ENCODE measurements around the gene SPECC1.

The SPECC1 gene

DNA sequence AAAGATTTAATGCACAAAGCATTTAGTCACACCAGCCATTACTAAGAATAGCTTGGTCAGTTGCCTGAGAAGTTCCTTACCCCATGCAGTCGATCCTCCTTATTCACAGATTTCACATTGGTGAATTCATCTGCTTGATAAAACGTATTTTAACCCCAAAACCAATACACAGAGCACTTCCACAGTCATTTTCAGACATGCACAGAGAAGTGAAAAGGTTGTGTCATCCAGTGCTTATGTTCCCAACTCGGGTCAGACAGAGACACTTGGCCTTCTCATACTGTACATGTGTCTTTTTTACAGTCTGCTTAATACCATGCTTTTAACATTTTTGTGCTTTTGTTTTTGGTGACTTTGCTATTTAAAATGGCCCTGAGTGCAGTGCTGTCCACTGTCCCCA is 219.7 kb downstream of the SPECC1 start:
- TF ChIP-seq, protein P1, sequence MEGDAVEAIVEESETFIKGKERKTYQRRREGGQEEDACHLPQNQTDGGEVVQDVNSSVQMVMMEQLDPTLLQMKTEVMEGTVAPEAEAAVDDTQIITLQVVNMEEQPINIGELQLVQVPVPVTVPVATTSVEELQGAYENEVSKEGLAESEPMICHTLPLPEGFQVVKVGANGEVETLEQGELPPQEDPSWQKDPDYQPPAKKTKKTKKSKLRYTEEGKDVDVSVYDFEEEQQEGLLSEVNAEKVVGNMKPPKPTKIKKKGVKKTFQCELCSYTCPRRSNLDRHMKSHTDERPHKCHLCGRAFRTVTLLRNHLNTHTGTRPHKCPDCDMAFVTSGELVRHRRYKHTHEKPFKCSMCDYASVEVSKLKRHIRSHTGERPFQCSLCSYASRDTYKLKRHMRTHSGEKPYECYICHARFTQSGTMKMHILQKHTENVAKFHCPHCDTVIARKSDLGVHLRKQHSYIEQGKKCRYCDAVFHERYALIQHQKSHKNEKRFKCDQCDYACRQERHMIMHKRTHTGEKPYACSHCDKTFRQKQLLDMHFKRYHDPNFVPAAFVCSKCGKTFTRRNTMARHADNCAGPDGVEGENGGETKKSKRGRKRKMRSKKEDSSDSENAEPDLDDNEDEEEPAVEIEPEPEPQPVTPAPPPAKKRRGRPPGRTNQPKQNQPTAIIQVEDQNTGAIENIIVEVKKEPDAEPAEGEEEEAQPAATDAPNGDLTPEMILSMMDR (IDR thresholded peaks at IDR 0.05), result no peak

DNA sequence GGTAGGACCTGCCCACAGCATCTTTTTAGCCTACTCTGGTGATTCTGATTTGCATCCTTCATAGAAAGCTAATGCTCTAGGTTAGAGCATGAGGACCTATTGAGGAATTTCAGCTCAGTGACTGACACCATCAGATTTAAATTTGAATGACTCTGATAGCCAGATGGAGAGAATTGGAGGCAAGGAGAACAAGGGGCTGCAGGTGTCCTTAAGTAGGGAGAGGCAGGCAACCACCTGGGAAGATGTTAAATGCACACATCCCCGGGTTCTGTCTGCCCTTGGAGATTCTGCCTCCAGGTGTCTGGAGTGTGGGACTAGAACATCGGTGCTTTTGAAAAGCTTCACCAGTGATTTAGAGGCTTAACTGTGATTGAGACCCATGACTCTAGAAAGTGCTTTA is 221.8 kb downstream of the SPECC1 start:
- TF ChIP-seq, protein P1 (IDR thresholded peaks at IDR 0.05), result no peak

DNA sequence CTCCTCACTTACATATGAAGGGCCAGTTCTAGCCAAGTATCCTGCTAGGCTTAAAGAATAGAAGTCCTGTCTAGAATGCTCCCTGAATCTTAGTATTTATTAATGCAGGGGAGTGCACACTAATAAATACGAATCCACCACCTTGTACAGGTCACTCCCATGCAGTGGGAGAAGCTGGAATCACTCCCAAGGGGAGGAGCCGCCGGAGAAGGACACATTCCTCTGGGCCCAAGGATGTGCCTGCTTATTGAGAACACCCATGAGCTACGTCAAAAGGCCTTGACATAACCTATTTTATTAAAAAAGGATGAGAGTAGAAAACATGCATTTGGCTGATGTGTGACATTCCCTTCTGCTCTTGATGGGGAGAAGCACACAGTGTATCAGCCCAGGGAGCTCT is 223.5 kb downstream of the SPECC1 start:
- TF ChIP-seq, protein P1 (IDR thresholded peaks at IDR 0.05), result no peak

DNA sequence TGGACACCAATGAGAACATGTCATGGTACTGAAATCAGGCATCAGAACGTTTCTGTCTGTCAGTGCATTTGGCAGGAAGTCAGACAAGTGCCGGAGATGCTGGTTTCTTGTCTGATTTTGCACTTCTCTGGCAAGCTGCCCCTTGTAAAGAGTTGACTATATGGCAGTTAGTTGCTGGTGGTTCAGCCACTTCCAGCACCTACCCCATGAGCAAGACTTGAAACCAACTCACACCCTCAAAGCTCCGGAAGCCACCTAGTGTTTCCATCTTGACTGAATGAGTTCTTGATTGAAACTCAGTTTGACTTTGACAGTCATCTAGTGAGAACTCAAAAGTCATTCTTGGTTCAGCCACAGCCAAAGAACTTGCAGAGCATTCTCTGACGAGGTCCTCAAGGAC is 225.1 kb downstream of the SPECC1 start:
- TF ChIP-seq, protein P1 (IDR thresholded peaks at IDR 0.05), result no peak

DNA sequence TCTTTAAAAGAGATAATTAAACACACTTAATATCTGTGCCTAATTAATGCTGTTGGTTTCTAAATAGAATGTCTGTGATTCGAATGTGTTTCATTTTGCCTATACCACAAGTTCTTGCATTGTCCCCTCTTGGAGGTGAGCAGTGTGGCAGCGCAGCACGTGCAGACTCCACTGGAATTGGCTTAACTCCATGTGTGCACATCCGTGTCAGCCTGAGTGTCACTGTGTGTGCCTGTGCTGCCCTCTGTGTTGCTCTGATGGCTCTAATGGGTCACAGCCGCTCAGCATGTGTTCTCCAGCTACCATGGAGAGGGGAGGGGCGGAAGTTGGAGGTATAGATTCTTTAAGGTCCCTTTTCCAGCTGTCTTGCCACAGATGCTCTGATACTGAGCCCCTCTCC is 226.6 kb downstream of the SPECC1 start:
- TF ChIP-seq, protein P1 (IDR thresholded peaks at IDR 0.05), result no peak

DNA sequence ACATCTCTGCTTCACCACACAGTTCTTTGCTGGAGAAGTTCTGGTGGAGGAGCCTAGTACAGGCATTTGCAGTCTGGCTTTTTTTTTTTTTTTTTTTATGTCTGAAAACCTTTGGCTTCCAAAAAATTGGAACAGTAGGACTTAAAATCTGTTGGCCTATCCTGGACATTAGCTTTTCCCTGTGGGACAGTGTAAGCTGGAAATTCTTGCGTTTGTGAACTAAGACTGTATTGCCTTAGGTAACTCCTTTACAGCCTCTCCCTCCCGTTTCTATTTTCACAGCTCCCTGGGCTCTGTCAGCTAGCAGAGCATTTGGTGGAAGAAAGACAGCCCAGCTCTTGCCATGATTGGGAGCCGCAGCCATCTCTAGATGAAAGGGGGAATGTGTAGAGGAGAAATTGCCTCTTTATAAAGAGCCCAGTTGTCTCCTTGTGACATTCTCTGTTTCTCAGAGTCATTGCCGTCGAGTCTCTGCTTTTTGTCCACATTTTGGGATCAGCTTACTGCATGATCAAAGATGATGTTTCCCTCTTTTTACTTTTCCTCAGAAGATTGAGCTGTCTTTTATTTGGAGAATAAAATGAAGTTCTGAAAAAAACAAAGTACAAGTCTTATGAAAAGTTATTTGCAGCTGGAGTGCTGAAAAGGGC is 227.5 kb downstream of the SPECC1 start:
- TF ChIP-seq, protein P1 (IDR thresholded peaks at IDR 0.05), result no peak

DNA sequence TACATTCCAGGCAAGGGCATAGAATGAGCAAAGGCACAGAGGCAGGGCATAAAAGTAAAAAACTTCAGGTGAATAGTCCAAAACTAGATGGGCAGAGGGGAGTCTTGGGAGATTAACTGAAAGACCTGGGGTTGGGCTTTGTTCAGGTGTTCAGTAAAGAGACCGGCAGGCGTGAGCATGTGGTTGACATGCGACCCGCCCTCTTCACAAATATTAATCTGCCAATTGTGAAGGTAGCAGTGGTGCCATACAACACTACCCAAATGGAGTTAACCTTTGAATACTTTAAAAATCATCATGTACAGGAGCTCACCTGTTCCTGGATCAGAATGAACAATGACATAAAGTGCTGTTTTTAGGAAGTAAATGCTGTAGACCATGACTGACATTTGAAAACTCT is 232.7 kb downstream of the SPECC1 start:
- TF ChIP-seq, protein P1 (IDR thresholded peaks at IDR 0.05), result no peak

DNA sequence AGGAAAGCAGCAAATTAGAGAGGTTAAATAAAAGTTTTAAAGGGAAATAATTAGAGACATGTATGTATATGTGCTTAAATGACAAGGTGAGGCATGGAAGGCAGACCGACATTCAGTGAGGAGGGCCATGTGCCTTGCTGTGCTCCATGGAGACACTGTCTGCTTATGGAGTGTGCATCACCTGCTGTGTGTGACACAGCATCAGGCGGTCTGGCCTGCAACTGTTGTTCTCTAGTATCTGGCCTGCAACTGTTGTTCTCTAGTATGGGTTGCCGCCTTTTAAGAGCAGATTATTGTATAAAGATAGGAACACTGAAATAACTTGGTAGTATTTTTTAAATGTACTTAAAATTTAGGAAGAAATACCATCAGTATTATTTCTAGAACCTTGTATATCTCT is 233.1 kb downstream of the SPECC1 start:
- TF ChIP-seq, protein P1 (IDR thresholded peaks at IDR 0.05), result no peak
